ENCODE data around the gene MIER2. TPM values are rescaled to one million over a fixed set of nuclear protein-coding genes. Genes with fewer than 3 reads are reported as not detected.

MIER2 gene
- polyA plus RNA-seq, 2 of the 4 experiments (the other 2 are of a cell fraction): 8.8 to 11.5 TPM

DNA sequence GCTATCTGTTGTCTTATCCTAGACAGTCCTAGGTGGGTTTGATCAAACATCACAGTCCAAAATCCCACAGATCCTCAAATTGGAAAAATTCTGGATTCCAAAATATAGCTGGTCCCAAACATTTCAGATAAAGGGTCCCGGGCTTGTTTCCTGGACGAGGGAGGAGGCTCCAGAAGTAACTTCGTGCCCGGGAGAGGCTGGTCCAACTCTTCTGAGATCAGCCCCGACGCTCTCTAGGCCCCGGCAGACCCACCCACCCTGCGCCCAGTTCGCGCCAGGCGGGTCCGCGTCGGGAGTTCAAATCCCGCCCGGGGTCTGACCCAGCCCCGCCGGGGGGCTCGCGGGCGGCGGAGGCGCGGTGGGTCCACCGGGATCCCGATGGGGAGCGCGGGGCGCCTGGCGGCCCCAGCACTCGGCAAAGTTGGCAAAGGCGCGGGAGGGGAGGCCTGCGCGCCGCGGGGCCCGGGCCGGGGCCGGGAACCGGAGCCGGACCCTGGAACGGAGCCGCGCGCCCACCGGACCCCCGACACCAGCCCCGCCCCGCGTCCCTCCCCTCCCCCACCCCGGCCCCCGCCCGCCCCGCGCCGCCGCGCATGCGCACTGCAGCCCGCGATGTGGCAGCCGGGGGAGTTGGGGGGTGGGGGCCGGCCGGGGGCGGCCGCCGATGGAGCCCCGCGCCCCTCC lies 513 bp downstream of the MIER2 start:
- ATAC-seq (peak; percentile 27 to 53; a peak in 5 of 6 replicates), DNase-seq (ENCODE audit: low read depth in 1 of 2, low spot score in 1 of 2) (peak in 1 of 2 experiments; percentile 47), FAIRE-seq (no peak)
- Histone ChIP-seq H3K4me2 (peak overlapping the region; percentile 93), H3K4me3 (peak overlapping the region; percentile 94), H3K9me3 (no peaks in the 10 kb centered on the region), H3K4me1 (peaks cover 17% of the 10 kb centered on the region; the same call in 2 of the 3 replicates), H3K27ac (peak overlapping the region; percentile 92 to 99)
- POLR2A ChIA-PET: no interaction called here
- no peak for TF ChIP-seq EHMT2 (IDR thresholded peaks at IDR 0.05; ENCODE audit: low read depth)
- TF ChIP-seq, protein P1, sequence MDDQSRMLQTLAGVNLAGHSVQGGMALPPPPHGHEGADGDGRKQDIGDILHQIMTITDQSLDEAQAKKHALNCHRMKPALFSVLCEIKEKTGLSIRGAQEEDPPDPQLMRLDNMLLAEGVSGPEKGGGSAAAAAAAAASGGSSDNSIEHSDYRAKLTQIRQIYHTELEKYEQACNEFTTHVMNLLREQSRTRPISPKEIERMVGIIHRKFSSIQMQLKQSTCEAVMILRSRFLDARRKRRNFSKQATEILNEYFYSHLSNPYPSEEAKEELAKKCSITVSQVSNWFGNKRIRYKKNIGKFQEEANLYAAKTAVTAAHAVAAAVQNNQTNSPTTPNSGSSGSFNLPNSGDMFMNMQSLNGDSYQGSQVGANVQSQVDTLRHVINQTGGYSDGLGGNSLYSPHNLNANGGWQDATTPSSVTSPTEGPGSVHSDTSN (IDR thresholded peaks at IDR 0.05): no peak
- no peak for TF ChIP-seq RAD21 (conservative IDR thresholded peaks at IDR 0.05 in 1 of 2, IDR thresholded peaks at IDR 0.05 in 1 of 2)
- no peak for TF ChIP-seq USF2 (IDR thresholded peaks at IDR 0.05)
- no peak for TF ChIP-seq E2F6 (IDR thresholded peaks at IDR 0.05; ENCODE audit: borderline replicate concordance, low read depth)
- no peak for TF ChIP-seq FOXS1 (CRISPR knock-in tag; IDR thresholded peaks at IDR 0.05)
- no peak for TF ChIP-seq BHLHE40 (IDR thresholded peaks at IDR 0.05; ENCODE audit: low read depth, low read length)
- TF ChIP-seq POLR2A (IDR thresholded peaks at IDR 0.05; ENCODE audit: low read length): no peak
- TF ChIP-seq, protein P2, sequence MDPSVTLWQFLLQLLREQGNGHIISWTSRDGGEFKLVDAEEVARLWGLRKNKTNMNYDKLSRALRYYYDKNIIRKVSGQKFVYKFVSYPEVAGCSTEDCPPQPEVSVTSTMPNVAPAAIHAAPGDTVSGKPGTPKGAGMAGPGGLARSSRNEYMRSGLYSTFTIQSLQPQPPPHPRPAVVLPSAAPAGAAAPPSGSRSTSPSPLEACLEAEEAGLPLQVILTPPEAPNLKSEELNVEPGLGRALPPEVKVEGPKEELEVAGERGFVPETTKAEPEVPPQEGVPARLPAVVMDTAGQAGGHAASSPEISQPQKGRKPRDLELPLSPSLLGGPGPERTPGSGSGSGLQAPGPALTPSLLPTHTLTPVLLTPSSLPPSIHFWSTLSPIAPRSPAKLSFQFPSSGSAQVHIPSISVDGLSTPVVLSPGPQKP (IDR thresholded peaks at IDR 0.05; ENCODE audit: low read depth, low read length): no peak
- no peak for TF ChIP-seq PHF8 (IDR thresholded peaks at IDR 0.05; ENCODE audit: borderline replicate concordance, low read depth)
- TF ChIP-seq TP53 (CRISPR knock-in tag; IDR thresholded peaks at IDR 0.05): no peak
- no peak for TF ChIP-seq HOXA7 (CRISPR knock-in tag; IDR thresholded peaks at IDR 0.05)
- no peak for TF ChIP-seq KDM5A (IDR thresholded peaks at IDR 0.05)
- TF ChIP-seq, protein P3, sequence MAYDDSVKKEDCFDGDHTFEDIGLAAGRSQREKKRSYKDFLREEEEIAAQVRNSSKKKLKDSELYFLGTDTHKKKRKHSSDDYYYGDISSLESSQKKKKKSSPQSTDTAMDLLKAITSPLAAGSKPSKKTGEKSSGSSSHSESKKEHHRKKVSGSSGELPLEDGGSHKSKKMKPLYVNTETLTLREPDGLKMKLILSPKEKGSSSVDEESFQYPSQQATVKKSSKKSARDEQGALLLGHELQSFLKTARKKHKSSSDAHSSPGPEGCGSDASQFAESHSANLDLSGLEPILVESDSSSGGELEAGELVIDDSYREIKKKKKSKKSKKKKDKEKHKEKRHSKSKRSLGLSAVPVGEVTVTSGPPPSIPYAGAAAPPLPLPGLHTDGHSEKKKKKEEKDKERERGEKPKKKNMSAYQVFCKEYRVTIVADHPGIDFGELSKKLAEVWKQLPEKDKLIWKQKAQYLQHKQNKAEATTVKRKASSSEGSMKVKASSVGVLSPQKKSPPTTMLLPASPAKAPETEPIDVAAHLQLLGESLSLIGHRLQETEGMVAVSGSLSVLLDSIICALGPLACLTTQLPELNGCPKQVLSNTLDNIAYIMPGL (CRISPR knock-in tag; IDR thresholded peaks at IDR 0.05; ENCODE audit: borderline replicate concordance): no peak
- TF ChIP-seq ZSCAN20 (CRISPR knock-in tag; IDR thresholded peaks at IDR 0.05): no peak
- WGBS (ENCODE audit: missing lambda C conversion rate): 0% methylated on average over 1 of the region's 70 CpGs
- CTCF ChIA-PET: no interaction called here

GRCh38 chr19:343451-343931 lies 1.1 kb downstream of the MIER2 start:
- POLR2A ChIA-PET: no interaction called here
- H3K27ac ChIP-seq: peak overlapping the region; percentile 92 to 99
- 88% methylated on average over 19 of the region's 19 CpGs for WGBS (ENCODE audit: missing lambda C conversion rate)
- FAIRE-seq: no peak
- no peaks in the 10 kb centered on the region for H3K9me3 ChIP-seq
- ATAC-seq: no peak
- H3K4me2 ChIP-seq: peak overlapping the region; percentile 93
- DNase-seq (ENCODE audit: low read depth in 1 of 2, low spot score in 1 of 2): no peak
- TF ChIP-seq ZC3H11A (IDR thresholded peaks at IDR 0.05): no peak
- TF ChIP-seq JUNB (IDR thresholded peaks at IDR 0.05): no peak
- TF ChIP-seq MAX (IDR thresholded peaks at IDR 0.05): no peak
- no peak for TF ChIP-seq HDAC2 (IDR thresholded peaks at IDR 0.05)
- no peak for TF ChIP-seq RAD21 (conservative IDR thresholded peaks at IDR 0.05 in 1 of 2, IDR thresholded peaks at IDR 0.05 in 1 of 2)
- no peak for TF ChIP-seq HES2 (IDR thresholded peaks at IDR 0.05)
- TF ChIP-seq ESRRA (IDR thresholded peaks at IDR 0.05; ENCODE audit: borderline replicate concordance, low read length): no peak
- TF ChIP-seq HOXB13 (CRISPR knock-in tag; IDR thresholded peaks at IDR 0.05; ENCODE audit: low read depth): no peak
- no peak for TF ChIP-seq ZFP36 (IDR thresholded peaks at IDR 0.05; ENCODE audit: borderline replicate concordance, partially characterized antibody)
- no peak for TF ChIP-seq HOXA7 (CRISPR knock-in tag; IDR thresholded peaks at IDR 0.05)
- no peak for TF ChIP-seq FOXS1 (CRISPR knock-in tag; IDR thresholded peaks at IDR 0.05)
- TF ChIP-seq, protein P4, sequence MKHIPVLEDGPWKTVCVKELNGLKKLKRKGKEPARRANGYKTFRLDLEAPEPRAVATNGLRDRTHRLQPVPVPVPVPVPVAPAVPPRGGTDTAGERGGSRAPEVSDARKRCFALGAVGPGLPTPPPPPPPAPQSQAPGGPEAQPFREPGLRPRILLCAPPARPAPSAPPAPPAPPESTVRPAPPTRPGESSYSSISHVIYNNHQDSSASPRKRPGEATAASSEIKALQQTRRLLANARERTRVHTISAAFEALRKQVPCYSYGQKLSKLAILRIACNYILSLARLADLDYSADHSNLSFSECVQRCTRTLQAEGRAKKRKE (CRISPR knock-in tag; IDR thresholded peaks at IDR 0.05; ENCODE audit: low read depth): no peak
- TF ChIP-seq RNF2 (IDR thresholded peaks at IDR 0.05; ENCODE audit: borderline replicate concordance, low read depth): no peak
- peaks cover 17% of the 10 kb centered on the region; the same call in 2 of the 3 replicates for H3K4me1 ChIP-seq
- CTCF ChIA-PET: no interaction called here
- H3K4me3 ChIP-seq: peak overlapping the region; percentile 94

Data from A549 (cell line).